Dermis microvascular lymphatic vessel endothelial cell (primary cell): ENCODE measurements around the gene USP11. TPM values are rescaled to one million over a fixed set of nuclear protein-coding genes. Genes with fewer than 3 reads are reported as not detected.
A peak's percentile ranks its signal among the peaks of the same experiment; 100 is the strongest.

Source experiments
- DNase-seq, 2 donors: peaks; one replicate each; pipeline versions ENCODE4 v3.0.0 to v3.0.0-alpha.2; 2010; ENCODE audit warnings: low read depth in 2 of 2
- total RNA-seq: library from RNA; depleted of rRNA; stranded (reverse); fragments of >200 nt; gene quantifications from 2 replicates; pipeline ENCODE4 v1.2.1, GENCODE V29; 2014

The USP11 gene
- total RNA-seq, 1 donor from 2014 or later: 23.5 TPM

DNA sequence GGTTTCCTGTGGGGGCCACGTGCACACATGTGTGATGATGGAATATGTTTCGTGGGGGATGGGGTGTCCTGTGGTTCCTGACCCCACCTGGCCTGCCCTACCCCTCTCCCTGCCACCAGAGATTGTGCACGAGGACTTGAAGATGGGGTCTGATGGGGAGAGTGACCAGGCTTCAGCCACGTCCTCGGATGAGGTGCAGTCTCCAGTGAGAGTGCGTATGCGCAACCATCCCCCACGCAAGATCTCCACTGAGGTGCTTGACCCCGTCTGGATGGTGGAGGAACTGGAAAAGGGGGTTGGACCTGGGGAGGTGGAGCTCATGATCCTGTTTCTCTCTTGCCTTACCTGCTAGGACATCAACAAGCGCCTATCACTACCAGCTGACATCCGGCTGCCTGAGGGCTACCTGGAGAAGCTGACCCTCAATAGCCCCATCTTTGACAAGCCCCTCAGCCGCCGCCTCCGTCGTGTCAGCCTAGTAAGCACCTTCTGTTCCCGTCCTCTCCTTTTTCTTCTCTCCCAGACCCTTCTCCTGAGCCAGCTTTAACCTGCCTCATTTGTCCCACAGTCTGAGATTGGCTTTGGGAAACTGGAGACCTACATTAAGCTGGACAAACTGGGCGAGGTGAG is 8.4 kb upstream of the USP11 start:
- DNase-seq: no peak

DNA sequence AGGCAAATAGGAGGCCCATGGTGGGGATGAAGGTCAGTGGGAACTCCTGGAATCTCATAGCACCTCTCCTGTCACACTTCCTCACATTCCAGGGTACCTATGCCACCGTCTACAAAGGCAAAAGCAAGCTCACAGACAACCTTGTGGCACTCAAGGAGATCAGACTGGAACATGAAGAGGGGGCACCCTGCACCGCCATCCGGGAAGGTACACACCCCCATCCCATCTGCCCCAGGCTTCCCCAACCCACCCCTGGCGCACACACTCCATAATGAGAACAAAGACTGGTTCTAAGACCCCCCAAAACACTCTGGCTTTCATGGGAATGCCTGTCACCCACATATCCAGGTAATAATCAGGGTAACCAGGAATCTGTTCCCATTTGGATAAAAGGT is 7.9 kb upstream of the USP11 start:
- no peak for DNase-seq

DNA sequence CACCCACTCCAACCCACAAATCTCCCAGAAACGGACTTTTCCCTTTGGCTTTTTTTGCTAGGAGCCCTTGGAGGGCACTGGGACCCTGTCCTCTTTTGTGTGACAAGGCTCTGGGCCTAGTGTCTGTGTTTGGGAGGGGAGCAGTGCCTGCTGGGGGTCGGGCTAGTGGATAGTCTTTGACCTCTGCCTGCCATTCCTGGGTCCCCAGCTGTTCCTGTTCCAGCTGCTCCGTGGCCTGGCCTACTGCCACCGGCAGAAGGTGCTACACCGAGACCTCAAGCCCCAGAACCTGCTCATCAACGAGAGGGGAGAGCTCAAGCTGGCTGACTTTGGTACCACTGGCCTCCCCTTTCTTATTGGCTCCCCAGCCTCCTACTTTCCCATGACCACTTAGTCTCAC is 6.7 kb upstream of the USP11 start:
- DNase-seq: no peak

DNA sequence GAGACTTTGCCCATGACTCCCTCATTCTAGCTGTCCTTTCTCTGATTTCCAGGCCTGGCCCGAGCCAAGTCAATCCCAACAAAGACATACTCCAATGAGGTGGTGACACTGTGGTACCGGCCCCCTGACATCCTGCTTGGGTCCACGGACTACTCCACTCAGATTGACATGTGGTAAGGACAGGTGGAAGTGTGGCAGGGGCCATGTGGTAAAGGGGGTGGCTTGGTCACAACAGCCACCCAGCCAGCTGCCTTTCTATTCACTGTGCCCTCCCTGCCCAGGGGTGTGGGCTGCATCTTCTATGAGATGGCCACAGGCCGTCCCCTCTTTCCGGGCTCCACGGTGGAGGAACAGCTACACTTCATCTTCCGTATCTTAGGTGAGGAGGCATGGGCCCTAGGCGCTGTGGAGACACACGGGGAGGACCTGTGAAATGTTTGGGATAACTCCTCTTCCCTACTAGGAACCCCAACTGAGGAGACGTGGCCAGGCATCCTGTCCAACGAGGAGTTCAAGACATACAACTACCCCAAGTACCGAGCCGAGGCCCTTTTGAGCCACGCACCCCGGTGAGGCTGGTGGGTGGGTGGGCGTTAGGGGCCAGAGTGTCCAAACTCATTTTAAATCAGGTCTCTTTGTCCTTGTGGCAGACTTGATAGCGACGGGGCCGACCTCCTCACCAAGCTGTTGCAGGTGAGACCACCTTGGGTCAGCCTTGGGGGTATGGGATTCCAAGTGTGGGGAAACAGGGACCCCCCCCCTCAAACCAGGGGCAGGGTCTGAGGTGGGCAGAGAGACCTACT is 6.1 kb upstream of the USP11 start:
- DNase-seq: no peak

DNA sequence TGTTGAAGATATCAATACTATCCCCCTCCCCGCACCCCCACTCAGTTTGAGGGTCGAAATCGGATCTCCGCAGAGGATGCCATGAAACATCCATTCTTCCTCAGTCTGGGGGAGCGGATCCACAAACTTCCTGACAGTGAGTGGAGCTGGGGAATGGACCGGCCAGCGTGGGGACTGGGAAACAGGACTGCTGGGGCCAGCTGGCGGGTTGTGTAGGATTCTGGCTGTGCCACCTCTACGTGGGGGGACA is 5.5 kb upstream of the USP11 start:
- DNase-seq: no peak

DNA sequence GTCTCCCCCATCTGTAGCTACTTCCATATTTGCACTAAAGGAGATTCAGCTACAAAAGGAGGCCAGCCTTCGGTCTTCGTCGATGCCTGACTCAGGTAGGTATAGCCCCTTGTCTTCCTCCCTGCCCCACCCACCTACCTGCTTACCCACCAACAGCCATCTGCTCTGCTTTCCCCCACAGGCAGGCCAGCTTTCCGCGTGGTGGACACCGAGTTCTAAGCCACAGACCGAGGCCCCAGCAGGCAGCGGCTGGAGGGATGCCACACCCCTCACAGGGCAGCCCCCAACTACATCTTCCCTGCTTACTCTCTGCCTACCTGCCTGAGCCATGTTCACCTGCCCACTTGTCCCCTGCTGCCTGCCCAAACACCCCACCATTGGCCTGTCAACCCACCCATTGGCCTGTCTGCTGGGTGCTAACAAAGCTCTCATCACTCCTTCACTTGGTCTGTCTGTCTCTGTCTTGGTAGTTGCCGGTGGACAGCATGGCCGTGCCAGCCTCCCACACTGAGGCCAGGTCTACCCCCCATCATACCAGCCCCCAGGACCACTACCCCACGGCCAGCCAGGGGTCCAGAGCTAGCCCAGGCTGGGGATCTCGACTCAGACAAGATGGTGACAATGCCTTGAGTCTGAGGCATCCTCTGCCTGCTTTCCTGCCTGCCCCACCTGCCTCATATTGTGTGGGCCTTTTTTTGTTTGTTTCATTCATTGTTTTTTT is 4.1 kb upstream of the USP11 start:
- DNase-seq: no peak

DNA sequence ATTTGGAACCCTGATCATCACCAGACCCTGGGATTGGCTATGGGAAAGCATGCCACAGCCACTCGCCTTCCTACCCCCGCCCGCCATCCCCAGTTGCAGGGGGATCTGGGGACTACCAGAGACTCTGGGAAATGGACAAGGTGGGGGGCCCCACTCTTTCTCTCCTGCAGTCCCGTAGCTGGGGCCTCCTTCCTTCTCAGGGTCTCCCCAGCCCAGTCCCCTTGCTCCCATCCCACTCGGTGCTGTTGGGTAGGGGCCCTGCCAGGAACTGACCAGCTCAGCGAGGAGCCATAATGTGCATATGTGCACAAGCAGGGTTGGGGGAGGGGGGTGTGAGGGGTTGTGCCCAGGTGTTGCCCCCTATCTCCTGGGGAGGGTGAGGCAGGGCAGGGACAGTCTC is 3.4 kb upstream of the USP11 start:
- no peak for DNase-seq

DNA sequence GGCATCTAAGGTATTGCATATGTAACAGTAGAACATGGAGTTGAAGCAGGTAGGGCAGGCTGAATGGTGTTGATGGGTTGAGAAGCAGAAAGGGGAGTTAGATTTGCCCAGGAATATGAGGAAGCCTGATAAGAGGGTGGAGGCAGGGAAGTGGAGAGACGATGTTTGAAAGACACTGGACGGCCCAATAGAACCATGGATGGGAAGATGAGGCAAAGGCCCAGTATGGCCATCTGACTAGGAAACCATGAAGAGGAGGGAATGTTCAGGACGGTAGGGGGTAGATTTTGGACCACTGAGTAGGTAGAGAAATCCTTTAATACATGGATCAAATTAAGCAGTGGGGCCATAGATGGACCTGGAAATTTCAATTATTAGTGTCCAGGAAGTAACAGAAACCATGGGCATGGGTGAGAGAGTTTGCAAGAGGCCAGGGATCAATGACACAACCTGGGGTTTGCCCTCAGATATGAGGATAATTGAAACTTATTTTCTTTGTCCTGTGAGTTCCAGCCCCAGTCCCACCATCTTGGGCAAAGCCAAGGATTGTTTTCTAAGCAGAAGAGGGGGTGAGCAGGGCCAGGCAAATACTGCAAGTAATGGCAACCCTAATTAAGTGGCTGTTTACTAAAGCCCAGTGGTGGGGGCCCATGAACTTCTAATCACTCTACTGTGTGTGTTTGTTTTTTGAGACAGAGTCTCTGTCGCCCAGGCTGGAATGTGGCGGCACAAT is 2.5 kb upstream of the USP11 start:
- DNase-seq: no peak

DNA sequence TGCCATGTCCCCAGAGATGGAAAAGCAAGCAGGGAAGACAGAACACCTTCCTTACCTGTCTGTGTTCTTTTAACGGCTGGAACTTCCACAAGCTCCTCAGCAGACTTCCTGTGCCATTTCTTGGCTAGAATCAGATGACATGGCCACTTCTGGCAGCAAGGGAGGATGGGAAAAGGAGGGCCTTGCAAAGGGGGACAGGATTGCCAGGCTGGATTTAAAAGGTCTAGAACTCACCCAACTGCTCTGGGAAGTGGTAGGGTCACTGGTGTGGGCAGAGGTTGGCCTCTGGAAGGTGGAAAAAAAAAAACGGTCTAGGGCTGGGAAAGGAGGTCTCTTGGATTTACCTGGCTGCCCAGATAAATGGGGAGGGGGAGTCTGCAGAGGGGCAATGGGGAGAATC is 1.6 kb upstream of the USP11 start:
- DNase-seq: no peak

DNA sequence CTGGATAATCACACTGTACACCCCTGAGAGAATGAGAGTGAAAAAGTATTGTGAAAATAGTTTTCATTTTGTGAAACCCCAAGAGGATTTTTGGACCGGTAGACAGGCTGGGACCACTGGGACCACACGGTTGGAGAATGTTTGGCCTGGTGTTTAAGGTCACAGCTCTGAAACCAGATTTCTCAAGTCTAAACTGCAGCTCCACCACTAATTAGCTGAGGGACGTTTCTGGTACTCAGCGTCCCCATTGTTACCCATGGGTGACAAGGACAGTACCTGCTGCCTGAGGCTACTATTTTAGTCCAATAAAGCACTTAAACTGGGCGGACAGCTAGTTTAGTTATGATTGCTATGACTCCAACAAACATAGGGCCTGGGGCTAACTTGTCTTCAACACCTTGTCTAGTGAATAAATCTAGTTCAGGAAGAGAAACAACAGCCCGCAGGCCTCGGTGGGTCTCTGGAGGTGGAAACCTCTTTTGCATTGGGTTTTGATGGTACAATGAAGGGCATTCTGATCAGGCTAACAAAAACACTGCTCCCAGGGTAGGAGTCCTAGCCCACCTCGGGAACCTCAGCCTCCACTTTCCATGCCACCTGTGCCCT is 509 bp upstream of the USP11 start:
- no peak for DNase-seq

DNA sequence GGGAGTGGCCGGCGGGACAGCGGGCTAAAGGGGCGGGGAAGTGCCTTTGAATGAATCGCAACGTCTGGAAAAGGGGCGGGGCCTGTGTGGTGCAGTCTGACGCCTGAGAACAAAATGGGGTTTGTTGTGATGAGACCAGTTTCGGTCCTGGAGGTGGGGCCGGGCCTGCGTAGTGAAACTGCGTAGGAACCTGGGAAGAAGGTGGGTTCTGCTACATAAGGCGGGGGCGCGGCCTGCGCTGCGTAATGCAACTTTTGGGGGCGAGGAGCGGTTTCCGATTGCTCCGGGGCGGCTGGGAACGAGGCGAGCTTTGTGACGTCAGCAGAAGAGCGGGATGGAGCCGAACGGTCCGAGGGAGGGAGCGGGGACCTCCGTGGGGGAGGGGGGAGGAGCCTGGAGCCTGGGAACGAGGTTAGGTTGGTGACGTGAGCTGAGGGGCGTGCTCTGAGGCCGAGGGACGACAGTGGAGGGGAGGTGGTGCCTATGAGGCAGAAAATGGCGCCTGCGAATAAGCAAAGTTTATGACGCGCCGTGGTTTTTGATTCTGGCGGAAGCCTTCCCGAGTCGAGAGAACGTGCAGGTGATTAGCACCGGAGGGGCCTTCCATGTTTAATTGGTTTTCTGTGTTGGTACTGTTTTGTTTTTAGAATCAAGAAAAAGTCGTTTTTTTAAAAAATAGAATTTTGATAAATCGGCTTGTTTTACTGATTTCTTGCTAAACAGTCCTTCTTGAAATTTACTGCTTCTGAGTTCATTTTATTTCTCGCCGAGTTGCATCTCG is 714 bp downstream of the USP11 start:
- peak; percentile 91 to 96 for DNase-seq

DNA sequence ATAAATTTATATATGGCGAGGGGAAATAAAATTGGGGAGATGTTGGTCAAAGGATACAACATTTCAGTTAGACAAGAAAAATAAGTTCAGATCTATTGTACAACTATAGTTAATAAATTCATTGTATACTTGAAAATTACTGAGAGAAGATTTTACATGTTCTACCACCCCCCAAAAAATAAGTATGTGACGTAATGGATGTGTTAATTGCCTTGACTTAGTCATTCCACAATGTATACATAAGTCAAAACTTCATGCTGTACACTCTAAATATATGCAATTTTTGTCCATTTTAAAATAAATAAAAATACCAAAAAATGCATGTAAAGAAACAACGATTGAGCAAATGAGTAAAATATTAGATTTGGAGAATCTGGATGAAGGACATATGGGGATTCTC is 1.8 kb downstream of the USP11 start:
- DNase-seq: no peak

DNA sequence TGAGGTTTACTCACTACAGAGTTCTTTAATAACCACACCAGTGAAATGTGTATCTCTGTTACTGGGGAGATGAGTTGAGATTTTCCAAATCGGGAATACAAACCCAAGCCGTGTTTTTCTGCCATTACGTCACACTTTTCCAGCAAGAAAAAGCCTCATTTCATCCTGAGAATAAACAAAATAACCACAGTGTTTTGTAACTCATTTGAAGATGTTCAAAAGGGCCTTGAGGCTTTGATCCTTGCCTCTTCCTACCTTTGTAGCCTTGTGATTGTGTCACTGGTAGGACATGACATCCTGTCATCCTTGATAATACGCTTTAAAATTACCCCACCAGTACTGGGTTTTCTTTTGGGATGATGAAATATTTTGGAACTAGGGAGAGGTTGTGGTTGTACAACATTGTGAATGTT is 2.9 kb downstream of the USP11 start:
- no peak for DNase-seq

DNA sequence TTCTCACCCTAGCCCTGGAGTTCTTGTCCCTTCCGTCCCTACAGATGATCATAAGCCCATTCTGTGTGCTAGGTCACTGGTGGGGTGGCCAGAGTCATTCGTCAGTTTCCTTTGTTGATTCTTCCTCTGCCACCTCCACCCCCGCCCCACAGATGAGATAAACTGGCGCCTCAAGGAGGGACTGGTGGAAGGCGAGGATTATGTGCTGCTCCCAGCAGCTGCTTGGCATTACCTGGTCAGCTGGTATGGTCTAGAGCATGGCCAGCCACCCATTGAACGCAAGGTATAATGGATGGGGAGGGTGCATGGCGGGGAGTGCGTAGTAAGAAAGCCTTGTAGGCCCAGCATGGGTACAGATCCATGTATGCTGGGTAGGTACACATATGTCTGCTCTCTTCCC is 6.4 kb downstream of the USP11 start:
- DNase-seq: no peak

DNA sequence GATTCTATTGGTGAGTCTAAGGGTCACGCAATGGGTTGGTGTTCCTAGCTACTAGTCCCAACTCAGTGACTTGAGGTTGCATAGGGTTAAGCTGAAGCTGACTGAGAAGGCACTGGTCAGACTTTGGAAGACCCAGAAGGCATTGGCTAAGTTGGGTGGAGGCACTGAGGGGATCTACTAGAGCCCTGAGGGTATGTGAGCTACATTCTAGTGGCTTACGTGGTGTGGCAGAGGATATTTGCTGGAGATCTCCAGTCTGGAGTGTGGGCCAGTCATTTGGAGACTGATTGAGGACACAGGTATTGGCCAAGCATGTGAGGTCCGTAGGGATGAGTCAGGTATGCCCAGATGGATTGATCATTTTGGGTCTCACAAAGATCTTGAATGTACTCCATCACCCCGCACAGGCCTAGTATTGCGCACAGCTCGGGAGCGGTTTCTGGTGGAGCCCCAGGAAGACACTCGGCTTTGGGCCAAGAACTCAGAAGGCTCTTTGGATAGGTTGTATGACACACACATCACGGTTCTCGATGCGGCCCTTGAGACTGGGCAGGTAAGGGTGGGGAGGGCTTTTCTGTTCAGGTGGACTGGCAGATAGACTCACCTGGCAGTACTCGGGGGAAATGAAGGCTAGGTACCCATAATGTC is 7.2 kb downstream of the USP11 start:
- DNase-seq: no peak

DNA sequence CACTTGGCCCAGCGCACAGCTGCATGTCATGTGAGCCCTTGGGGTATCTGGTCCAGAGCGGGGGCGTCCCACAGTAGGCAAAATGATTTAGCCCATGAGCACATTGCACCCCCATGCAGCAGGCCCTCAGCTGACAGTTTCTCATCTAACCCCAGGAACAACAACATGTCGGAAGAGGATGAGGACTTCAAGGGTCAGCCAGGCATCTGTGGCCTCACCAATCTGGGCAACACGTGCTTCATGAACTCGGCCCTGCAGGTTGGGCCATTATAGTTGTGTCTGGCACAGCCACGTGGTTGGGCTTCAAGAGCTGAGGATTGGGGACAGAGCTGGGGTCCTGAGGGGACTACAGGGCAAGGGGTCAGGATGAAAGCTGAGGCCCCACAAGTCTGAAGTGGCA is 7.8 kb downstream of the USP11 start:
- no peak for DNase-seq

DNA sequence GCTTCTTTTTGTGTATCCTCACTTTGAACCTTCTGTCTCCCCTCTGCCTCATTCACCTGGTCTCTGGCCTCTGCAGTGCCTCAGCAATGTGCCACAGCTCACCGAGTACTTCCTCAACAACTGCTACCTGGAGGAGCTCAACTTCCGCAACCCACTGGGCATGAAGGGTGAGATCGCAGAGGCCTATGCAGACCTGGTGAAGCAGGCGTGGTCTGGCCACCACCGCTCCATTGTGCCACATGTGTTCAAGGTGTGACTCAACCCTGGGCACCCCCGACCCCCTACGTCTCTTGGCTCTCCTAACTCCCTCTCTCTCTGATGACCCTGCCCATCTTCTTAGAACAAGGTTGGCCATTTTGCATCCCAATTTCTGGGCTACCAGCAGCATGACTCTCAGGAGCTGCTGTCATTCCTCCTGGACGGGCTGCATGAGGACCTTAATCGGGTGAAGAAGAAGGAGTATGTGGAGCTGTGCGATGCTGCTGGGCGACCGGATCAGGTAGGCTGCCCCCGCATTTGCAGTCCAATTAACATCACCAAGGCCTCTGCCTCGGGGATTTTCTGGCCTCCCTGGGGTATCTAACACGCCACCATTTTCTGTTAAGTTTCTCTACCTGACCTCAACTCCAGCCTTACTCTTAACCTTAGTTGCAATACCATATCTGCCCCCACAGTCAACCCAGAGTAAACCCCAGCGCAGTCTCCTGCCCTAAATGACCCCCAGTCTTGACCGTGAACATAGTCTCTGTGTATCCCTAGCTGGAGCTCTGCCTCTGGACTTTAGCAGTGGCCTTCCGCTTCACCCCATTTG is 8.6 kb downstream of the USP11 start:
- DNase-seq: no peak

DNA sequence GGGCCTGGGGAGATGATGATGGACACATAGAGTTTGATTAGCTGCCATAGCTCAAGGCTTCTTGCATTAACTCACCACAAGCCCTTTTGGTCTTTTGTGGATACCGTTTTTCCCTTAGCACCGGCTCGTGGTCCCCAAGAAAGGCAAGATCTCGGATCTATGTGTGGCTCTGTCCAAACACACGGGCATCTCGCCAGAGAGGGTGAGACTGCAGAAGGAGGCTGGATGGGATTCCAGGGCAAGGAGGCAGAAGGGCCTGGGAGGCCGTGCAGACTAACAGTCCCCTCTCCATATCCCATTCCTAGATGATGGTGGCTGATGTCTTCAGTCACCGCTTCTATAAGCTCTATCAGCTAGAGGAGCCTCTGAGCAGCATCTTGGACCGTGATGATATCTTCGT is 9.5 kb downstream of the USP11 start:
- no peak for DNase-seq

DNA sequence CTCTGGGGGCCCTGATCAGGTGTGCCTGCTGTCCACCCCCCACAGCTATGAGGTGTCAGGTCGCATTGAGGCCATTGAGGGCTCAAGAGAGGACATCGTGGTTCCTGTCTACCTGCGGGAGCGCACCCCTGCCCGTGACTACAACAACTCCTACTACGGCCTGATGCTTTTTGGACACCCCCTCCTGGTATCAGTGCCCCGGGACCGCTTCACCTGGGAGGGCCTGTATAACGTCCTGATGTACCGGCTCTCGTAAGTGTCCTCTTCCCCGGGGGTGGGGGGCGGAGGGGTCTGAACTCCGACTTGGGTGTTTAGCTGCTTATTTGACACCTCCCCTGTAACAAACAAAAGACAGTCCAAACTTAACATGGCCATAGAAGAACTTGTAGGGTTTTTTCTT is 10.5 kb downstream of the USP11 start:
- DNase-seq: no peak

DNA sequence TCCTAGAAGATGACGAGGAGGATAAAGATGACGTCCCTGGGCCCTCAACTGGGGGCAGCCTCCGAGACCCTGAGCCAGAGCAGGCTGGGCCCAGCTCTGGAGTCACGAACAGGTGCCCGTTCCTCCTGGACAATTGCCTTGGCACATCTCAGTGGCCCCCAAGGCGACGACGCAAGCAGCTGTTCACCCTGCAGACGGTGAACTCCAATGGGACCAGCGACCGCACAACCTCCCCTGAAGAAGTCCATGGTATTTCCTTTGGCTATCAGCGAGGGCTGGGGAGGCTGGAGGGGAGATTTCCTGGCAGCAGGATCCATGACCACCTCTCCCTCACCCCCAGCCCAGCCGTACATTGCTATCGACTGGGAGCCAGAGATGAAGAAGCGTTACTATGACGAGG is 11.9 kb downstream of the USP11 start:
- no peak for DNase-seq
